Urothelium cell line (cell line): ENCODE data around the gene RBP3.

Source experiments
- DNase-seq: peaks from one replicate; pipeline ENCODE4 v3.0.0; 2011; ENCODE audit warnings: low spot score, mixed read lengths
- FAIRE-seq: peaks from 2 replicates; lab custom pipeline; 2011; peaks lifted over from hg19 to GRCh38; lab: Jason Lieb, UNC

RBP3 gene

DNA sequence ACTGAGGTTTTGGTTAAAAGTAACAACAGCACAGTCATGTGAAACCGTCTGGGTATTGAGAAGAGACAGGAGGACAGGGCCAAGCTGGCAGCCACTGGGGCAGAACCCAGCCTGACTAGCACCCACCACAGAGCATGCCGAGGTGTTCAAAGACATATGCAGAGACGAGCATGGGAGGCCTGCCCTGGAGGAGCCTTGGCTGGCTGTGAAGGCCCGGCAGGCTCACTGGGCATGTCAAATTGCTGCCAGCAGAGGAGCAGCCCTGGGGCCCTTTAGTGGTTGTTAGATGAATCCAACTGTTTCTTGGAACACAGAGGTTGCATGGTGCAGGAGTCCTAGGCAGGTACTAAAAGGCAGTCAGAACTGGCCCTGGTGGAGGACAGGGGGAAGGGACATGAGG is 30.9 kb upstream of the RBP3 start:
- no peak for DNase-seq
- FAIRE-seq = no peak

DNA sequence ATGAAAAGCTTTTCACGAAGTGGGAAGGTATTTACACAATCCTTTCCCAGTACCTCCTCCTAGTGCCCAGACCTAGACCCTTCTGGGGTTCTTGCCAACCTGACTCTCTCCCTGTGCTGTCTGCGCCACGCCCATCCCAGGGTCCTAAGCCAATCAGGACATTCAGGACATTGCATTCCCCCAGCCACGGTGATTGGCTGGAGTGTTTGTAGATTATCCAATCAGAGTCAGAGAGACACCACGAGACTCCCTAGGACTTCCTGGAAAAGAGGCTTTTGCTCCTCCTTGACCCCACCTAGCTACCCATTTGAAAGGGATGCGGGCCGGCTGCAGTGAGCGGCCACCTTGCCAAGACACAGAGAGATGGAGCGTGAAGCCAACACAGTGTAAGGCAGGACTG is 29.5 kb upstream of the RBP3 start:
- FAIRE-seq (no peak), DNase-seq (peak; percentile 40)

DNA sequence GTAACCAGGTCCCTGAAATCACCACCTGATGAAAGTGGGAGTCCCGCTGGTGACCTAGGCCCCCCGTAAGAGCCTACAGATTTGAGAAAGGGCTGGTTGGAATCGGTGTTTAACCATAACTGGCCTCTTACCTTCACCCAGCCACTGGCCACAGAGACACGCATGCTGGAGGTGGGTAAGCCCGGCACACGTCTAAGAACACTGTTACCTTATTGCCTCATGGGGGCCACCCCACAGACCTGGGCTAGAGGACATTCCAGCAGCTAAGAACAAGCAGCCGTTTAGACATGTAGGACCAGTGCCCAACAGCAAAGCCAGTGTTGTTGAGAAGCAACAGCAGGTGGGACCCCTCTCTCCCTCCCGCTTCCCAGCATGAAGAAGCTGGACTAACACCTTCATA is 28.4 kb upstream of the RBP3 start:
- FAIRE-seq (no peak), DNase-seq (no peak)

DNA sequence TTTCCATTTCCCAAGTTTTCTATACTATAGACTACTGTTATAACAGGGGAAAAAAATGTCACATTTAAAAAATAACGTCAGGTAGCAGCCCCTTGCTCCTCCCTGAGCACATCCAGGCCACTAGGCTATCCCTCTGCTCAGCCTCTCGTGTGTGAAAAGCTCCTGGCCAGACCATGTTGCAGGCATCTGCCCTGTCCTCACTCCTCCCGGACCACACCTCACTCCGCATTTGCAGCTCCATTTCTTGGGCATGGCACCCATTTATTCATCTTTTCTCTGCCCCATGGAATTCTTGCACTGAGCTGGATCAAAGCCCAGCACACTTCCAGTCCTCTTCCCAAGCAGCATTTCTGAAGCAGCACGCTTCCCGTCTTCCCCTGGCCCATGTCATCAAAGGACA is 27.4 kb upstream of the RBP3 start:
- no peak for DNase-seq
- FAIRE-seq = no peak

DNA sequence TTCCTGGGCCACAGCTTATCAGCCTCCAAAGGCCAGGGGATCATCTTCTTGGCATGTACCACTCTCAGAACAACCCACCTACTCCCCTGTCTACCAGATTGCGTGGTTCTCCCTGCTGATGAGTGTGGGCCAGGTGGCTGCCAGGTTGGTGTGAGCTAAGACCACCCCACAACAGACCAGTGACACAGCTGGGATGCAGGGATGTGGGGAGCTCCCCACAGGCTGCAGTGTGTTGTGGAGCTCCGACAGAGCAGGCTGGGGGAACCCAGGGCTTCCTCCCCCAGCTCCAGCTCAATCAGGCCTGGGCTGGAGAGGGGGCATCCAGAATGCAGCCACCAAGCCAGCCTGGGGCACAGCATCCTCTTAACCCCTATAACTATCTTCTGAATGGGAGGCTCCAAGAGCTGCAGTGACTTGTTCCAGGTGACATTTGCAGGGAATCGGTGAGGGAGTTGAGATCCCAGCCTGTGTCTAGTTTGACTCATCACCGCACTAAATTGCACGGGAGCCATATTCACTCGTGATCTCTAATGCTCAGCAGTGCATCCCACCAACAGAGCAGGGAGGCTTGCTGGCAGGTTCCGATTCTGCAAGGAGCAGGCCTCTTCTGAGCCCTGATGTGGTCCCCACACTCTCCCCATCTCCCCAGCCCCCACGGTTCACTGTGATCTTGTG is 26.5 kb upstream of the RBP3 start:
- DNase-seq = no peak
- no peak for FAIRE-seq

DNA sequence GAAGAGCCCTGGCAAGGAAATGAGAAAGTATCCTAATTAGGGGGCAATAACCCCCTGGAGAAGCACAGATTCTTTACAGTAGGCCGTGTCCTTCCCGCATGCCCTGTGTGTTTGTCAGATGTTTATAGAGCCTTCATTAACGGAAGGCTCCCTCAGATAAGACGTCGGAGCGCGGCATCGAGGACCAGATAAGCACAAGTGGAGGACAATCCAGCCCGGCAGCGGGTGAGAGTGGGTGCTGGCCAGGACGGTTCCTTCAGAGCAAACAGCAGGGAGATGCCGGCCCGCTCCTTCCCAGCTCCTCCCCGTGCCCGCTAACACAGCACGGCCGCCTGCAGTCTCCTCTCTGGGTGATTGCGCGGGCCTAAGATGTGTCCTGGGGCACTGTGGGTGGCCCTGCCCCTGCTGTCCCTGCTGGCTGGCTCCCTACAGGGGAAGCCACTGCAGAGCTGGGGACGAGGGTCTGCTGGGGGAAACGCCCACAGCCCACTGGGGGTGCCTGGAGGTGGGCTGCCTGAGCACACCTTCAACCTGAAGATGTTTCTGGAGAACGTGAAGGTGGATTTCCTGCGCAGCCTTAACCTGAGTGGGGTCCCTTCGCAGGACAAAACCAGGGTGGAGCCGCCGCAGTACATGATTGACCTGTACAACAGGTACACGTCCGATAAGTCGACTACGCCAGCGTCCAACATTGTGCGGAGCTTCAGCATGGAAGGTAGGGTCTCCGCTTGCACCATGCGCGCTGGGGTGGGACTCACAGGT is 25.7 kb upstream of the RBP3 start, which contains the start of gene GDF2:
GDF2 (plus strand) TSS at position 155 of the 762 bp plus-strand sequence; CDS start at position 370, 215 bp downstream.
- no peak for DNase-seq
- no peak for FAIRE-seq

DNA sequence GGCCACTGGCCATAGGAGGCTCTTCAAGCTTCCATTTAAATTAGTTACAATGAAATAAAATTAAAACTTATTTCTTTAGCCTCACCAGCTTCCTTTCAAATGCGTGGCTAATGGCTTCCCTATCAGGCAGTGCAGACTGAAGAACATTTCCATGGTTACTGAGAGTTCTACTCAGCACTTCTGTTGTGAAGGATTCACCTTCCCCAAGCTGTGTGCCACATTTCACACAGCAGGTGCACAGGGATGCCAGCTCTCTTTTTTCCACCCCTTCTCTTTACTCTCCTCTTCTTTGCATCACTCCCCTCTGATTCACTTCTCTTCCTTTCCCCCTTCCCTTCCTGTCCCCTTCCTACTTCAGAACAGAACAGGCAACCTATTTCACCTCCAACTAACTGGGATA is 25.1 kb upstream of the RBP3 start:
- DNase-seq (no peak), FAIRE-seq (no peak)

DNA sequence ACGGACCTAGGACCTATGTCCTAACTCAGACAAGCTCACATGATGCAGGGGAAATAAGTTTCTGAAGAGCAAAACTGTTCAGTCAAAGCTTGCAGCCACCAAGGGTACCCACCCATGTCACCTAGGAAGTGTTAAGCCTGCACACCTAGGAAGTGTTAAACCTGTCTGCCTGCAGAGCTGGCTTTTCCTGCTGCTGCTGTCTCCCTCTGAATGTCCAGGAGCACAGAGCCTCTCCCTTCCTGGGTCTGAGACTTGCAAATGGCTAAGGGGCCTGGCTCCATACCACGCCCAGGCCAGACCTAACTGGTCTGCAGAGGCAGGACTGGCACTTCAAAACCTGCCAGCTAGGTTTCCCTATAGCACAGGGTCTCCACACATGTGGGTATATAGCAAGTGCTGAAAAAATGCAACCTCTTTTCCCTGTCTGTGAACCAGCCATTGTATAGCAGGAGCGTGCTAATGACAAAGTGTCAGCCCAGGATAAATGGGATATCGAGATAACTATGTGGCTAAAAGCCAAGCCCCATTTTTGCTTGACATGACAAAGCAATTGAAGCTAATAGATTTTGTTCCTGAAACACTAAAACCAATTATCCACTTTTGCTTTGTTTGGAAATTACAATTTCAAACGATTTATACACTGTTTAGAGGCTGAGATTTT is 24.4 kb upstream of the RBP3 start:
- FAIRE-seq (no peak), DNase-seq (no peak)

DNA sequence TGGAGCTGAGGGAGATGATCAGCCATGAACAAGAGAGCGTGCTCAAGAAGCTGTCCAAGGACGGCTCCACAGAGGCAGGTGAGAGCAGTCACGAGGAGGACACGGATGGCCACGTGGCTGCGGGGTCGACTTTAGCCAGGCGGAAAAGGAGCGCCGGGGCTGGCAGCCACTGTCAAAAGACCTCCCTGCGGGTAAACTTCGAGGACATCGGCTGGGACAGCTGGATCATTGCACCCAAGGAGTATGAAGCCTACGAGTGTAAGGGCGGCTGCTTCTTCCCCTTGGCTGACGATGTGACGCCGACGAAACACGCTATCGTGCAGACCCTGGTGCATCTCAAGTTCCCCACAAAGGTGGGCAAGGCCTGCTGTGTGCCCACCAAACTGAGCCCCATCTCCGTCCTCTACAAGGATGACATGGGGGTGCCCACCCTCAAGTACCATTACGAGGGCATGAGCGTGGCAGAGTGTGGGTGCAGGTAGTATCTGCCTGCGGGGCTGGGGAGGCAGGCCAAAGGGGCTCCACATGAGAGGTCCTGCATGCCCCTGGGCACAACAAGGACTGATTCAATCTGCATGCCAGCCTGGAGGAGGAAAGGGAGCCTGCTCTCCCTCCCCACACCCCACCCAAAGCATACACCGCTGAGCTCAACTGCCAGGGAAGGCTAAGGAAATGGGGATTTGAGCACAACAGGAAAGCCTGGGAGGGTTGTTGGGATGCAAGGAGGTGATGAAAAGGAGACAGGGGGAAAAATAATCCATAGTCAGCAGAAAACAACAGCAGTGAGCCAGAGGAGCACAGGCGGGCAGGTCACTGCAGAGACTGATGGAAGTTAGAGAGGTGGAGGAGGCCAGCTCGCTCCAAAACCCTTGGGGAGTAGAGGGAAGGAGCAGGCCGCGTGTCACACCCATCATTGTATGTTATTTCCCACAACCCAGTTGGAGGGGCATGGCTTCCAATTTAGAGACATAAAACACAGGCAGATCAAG is 22.6 kb upstream of the RBP3 start:
- DNase-seq = no peak
- no peak for FAIRE-seq

DNA sequence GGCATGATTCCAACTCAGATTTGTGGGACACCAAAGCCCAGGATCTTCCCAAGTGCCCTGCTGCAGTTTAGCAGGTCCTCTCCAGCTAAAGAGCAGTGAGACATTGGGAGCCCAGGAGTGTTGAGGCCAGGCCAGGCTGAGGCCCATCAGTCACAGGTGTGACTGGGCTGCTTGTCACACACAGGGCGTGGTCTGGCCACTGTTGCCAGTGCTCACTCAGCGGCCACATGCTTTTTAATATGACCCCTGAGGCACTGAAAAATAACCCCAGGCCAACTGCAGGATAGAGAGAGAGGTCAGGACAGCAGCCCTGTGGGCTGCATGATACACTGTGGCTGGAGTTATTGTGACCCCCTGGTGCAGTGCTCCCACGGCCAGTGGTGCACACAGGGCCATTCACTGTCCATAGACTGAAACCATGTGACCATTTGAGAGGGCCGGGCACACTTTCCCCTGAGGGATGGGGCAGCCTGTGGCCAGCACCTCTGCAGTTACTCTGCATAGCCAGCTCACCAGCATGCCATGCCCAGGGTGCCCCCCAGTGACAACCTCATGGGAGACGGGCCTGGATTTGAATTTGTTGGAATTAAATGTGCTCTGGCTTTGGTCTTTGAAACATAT is 21.7 kb upstream of the RBP3 start:
- DNase-seq = no peak
- no peak for FAIRE-seq

DNA sequence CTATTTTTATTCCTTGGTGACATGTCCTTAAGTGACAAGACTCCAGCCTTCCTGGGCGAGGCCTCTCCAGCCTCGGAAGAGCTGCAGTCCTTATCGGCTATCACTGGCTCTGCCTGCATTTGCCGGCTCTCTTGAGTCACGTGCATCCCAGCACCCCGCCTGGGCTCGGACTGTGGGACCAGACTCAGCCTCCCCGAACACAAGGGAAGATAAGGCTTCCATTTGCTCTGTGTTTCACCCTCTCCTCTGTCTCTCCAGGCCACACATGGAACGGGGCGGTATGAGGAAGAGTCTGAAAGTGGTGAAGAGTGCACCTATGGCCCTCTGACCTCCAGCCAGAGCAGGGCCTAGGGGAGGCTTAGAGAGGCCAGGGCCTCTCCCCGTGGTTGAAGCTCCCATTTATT is 21.2 kb upstream of the RBP3 start:
- DNase-seq = no peak

DNA sequence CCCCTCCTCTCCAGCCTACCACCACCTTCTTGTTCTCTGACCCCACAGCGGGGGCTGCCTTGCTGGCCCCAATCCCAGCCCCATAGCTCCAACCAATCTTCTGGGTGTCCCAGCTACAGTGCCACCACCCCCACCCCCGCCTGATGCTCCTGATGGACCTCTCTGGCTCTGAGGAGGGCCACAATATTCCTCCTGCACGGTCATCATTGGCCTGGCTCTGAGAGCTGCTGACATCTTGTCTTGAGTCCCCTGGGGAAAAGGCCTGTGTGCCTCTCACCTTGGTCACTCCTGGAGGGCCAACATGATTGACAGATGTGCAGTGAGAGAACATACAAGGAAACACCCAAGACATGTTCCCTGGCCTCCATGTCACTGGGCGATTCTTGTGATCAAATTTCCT is 18.3 kb upstream of the RBP3 start:
- no peak for FAIRE-seq
- DNase-seq = no peak

More for the DNA sequence above, 21.2 kb upstream of the RBP3 start:
- no peak for FAIRE-seq

DNA sequence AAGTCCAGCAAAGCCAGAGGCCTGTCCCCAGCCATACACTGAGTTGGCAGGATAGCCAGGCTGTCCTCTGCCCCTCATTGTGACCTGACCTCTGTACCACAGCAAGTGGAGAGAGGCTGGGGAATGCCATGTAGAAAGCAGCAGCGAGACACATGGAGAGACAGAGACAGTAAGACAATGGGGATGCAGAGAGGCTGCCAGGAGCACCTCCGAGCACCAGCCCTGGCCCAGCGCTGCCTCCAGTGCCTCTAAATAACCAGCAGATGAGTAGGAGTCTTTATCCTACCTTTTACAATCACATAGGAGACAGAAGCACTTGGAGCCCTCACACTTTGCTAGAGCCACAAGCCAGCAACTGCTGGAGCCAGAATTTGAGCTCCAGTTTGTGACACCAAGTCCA is 17.8 kb upstream of the RBP3 start:
- FAIRE-seq = no peak
- DNase-seq = no peak

DNA sequence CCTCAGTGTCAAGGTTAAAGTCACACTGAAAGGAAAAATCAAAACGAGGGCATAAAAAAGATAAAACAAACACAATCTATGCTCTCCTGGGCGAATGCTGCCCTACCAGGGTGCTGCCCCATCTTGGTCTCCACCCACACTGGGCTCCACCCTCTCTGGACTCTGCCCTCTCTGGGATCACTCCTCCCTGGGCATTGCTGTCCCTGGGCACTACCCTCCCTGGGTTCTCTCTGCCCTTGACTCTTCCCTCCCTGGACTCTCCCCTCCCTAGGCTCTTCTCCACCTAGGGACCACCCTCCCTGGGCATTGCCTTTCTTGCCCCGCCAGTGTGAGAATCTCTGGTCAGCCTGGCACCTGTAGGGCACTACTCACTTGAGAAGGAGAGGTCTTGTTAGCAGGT is 17.4 kb upstream of the RBP3 start:
- FAIRE-seq (no peak), DNase-seq (no peak)

DNA sequence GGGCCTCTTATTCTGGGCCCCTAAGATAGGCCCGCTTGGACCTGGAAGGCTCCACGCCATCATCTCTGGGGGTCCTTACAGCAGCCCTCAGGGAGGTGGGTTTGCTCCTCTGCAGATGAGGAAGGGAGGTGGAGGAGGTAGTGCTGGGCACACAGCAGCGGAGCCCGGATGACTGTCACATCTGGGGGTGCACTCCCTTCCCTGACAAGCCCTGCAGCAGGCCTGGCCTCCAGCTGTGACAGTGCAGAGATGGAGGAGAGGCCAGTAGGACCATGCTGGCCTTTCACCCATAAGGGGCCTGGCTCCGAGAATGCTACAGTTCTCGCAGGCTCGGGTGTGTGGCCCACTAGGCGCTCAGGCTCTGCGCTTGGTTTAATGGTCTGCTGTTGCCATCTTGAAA is 16.7 kb upstream of the RBP3 start:
- DNase-seq = no peak

DNA sequence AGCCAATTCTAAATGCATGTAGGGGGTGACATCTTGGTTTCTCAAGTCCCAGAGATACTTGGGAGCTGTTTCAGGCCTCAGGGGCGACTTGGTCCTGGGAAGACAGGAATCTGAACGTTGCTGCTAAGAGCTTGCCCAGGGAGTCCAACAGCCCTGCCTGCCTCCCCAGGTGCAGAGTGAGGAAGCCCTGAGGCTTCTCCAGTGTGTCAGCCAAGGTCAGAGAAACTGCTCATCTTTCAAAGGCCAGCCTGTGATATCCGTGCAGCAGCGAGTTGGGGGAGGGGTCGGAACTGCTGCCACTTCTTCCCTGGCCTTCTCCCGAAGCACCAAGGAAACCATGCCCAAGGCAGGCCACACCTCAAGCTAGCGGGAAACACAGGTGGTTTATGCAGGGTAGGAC is 16.2 kb upstream of the RBP3 start:
- FAIRE-seq = no peak
- DNase-seq = no peak

More for the DNA sequence above, 16.7 kb upstream of the RBP3 start:
- FAIRE-seq = no peak

DNA sequence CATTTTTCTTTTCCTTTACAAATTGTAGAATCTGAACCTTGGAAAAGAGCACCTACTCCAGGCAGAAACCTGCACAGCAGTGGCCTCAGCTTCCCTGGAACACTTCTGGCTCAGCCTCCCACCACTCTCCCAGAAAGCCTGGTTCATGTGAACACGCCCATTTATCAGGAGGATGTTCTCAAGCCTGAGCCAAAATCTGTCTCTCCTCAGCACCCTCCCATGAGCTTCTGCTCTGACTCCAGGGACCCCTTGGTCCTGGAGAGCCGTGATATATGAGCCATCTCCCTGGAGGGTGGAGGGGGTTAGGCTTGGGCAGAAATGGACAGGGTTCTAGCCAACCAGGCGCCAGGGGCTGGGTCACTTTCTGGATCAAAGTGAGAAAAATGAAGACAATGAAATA is 15.8 kb upstream of the RBP3 start:
- FAIRE-seq = no peak

DNA sequence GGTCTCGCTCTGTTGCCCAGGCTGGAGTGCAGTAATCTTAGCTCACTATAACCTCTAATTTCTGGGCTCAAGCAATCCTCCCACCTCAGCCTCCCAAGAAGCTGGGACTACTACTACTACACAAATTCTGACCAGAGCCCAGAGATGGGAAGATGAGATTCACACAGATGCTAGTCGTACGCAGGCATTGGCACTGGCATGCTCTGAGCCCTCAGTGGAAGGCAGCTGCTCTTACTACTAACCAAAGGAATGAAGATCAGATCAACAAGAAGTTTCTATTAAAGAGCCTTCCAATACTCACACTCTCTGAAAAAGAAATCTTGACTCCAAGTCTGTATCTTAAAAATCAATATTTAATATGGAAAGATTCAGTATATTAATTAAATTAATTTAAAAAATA is 15.2 kb upstream of the RBP3 start:
- FAIRE-seq (no peak), DNase-seq (no peak)

More for the DNA sequence above, 15.8 kb upstream of the RBP3 start:
- DNase-seq = no peak

DNA sequence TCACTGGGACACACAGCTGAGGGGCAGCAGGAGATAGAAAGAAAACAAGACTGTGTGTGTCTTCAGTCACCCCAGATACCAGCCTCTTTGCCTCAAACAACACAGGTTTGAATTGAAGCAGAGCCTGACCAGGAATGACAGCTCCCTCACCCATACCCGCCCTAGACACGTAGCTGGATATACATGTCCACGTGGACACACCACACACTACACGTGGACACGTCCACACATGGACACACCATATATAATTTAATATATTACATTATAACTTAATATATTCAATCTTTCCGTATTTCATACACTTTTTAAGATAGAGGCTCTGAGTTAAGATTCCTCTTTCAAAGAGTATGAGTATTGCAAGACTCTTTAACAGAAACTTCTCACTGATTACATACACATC is 14.6 kb upstream of the RBP3 start:
- DNase-seq = no peak
- no peak for FAIRE-seq
